ENCODE measurements around the gene CCDC51.

GRCh38 chr3:48430708-48431101 lies 9.2 kb downstream of the CCDC51 start:
- TF ChIP-seq CTCF (conservative IDR thresholded peaks at IDR 0.05; ENCODE audit: low read depth in 2 of 2) (no peak), EZH2phosphoT487 (IDR thresholded peaks at IDR 0.05; ENCODE audit: unreplicated experiment) (no peak), NANOG (IDR thresholded peaks at IDR 0.05; ENCODE audit: borderline replicate concordance) (no peak), POLR2AphosphoS5 (IDR thresholded peaks at IDR 0.05; ENCODE audit: low read depth) (no peak)

Data from GM23338 (cell line).